ENCODE results near the gene TMEM30B. TPM values are rescaled to one million over a fixed set of nuclear protein-coding genes. Genes with fewer than 3 reads are reported as not detected.

Gene TMEM30B
- total RNA-seq, 4 donors from 2014 or later, result 1.9 to 4.6 (median 2.5) TPM

GRCh38 chr14:61266891-61267740 is 14.0 kb downstream of the TMEM30B start:
- DNase-seq (ENCODE audit: low spot score), result no peak
- ATAC-seq (ENCODE audit: low FRiP score), result peak; percentile 49
- no peak for TF ChIP-seq CTCF (IDR thresholded peaks at IDR 0.05)

GRCh38 chr14:61266436-61266835 is 14.7 kb downstream of the TMEM30B start:
- no peak for TF ChIP-seq CTCF (IDR thresholded peaks at IDR 0.05)
- ATAC-seq (ENCODE audit: low FRiP score) (no peak), DNase-seq (ENCODE audit: low spot score) (no peak)

- DNase-seq (ENCODE audit: low spot score) (no peak), ATAC-seq (ENCODE audit: low FRiP score) (no peak)
- TF ChIP-seq CTCF (IDR thresholded peaks at IDR 0.05), result no peak
Observed at GRCh38 chr14:61264651-61265050, 16.5 kb downstream of the TMEM30B start.

- ATAC-seq (ENCODE audit: low FRiP score) (no peak), DNase-seq (ENCODE audit: low spot score) (no peak)
- TF ChIP-seq CTCF (IDR thresholded peaks at IDR 0.05), result no peak
Observed at GRCh38 chr14:61264010-61264571, 17.0 kb downstream of the TMEM30B start.

- ATAC-seq (ENCODE audit: low FRiP score), result peak; percentile 35
Observed at GRCh38 chr14:61262082-61262481, 19.1 kb downstream of the TMEM30B start.

GRCh38 chr14:61260939-61261776 is 20.0 kb downstream of the TMEM30B start:
- no peak for DNase-seq (ENCODE audit: low spot score)
- ATAC-seq (ENCODE audit: low FRiP score), result no peak
- no peak for TF ChIP-seq CTCF (IDR thresholded peaks at IDR 0.05)

More at GRCh38 chr14:61262082-61262481, 19.1 kb downstream of the TMEM30B start:
- no peak for DNase-seq (ENCODE audit: low spot score)
- TF ChIP-seq CTCF (IDR thresholded peaks at IDR 0.05), result no peak
